ENCODE data around the gene SNX25. TPM values are rescaled to one million over a fixed set of nuclear protein-coding genes. Genes with fewer than 3 reads are reported as not detected.

SNX25 gene
- total and polyA plus RNA-seq, 2 donors (not counting 1 experiment from before 2014, with no cell fraction given), result 12.0 to 77.6 TPM

GRCh38 chr4:185344743-185345538 lies 135.5 kb downstream of the SNX25 start:
- Mint-ChIP-seq H3K27me3 (no peaks in the 10 kb centered on the region), H3K27ac (peak overlapping the region; percentile 74), H3K4me1 (peaks cover 52% of the 10 kb centered on the region), H3K4me3 (peak overlapping the region; percentile 54), H3K9me3 (ENCODE audit: insufficient read depth) (no peaks in the 10 kb centered on the region)
- H3K4me3 ChIP-seq (ENCODE audit: control extremely low read depth in 1 of 5, extremely low read depth in 1 of 5, insufficient read depth in 1 of 5, low read depth in 2 of 5, low read length in 4 of 5), result no peak overlapping the region
- intact Hi-C loops (cut with micrococcal nuclease), result loop anchor here (10.0 kb wide), 1 partner anchor 50 kb away; no protein-coding TSS in a partner anchor
- H3K27ac ChIP-seq (ENCODE audit: low read length in 2 of 2), result peak overlapping the region; percentile 20 to 67
- H3K79me2 ChIP-seq (ENCODE audit: control insufficient read depth, insufficient read depth, low read length), result peaks cover 4% of the 10 kb centered on the region
- peak overlapping the region; percentile 39 for H3K9ac ChIP-seq (ENCODE audit: low read length)
- H2AFZ ChIP-seq (ENCODE audit: insufficient read depth, low read depth, low read length, poor library complexity, severe bottlenecking), result no peak overlapping the region
- H3K9me3 ChIP-seq (ENCODE audit: control extremely low read depth in 1 of 3, control insufficient read depth in 2 of 3, insufficient read depth in 1 of 3, low read length in 2 of 3), result no peaks in the 10 kb centered on the region
- H3K36me3 ChIP-seq (replicated peaks in 1 of 2; ENCODE audit: control extremely low read depth in 1 of 2, control insufficient read depth in 1 of 2, extremely low read depth in 1 of 2, insufficient read depth in 2 of 2, low read length in 1 of 2), result peaks cover 2 to 35% of the 10 kb centered on the region in 2 experiments
- TF ChIP-seq CTCF (IDR thresholded peaks at IDR 0.05), result no peak
- TF ChIP-seq EZH2 (IDR thresholded peaks at IDR 0.05; ENCODE audit: borderline replicate concordance, insufficient read depth, low read depth, low read length, poor library complexity, severe bottlenecking), result no peak
- peaks cover 24 to 33% of the 10 kb centered on the region in 2 donors for H3K4me1 ChIP-seq (ENCODE audit: control insufficient read depth in 2 of 2, insufficient read depth in 2 of 2, low read length in 2 of 2)
- no peaks in the 10 kb centered on the region for H3K27me3 ChIP-seq (replicated peaks in 1 of 4; ENCODE audit: control extremely low read depth in 1 of 4, control insufficient read depth in 3 of 4, insufficient read depth in 4 of 4, low read length in 3 of 4)
- WGBS (ENCODE audit: insufficient coverage), result no CpG with 5 or more reads among the region's 6 CpGs
- ChIA-PET CTCF (no interaction called here), POLR2A (no interaction called here)
- DNase-seq, result peak; percentile 18
- no peak for ATAC-seq (ENCODE audit: low read depth)
- no peaks in the 10 kb centered on the region for H4K20me1 ChIP-seq (ENCODE audit: control insufficient read depth, insufficient read depth, low read length, poor library complexity, severe bottlenecking)
- peak overlapping the region; percentile 58 for H3K4me2 ChIP-seq (replicated peaks; ENCODE audit: low read depth, low read length, poor library complexity, severe bottlenecking)

GRCh38 chr4:185346975-185347601 lies 137.7 kb downstream of the SNX25 start:
- H3K36me3 ChIP-seq (replicated peaks in 1 of 2; ENCODE audit: control extremely low read depth in 1 of 2, control insufficient read depth in 1 of 2, extremely low read depth in 1 of 2, insufficient read depth in 2 of 2, low read length in 1 of 2), result peaks cover 2 to 28% of the 10 kb centered on the region in 2 experiments
- Mint-ChIP-seq H3K27me3 (no peaks in the 10 kb centered on the region), H3K4me1 (peaks cover 49% of the 10 kb centered on the region), H3K9me3 (ENCODE audit: insufficient read depth) (no peaks in the 10 kb centered on the region), H3K27ac (no peak overlapping the region), H3K4me3 (no peak overlapping the region)
- no peak overlapping the region for H3K9ac ChIP-seq (ENCODE audit: low read length)
- H3K4me1 ChIP-seq (ENCODE audit: control insufficient read depth in 2 of 2, insufficient read depth in 2 of 2, low read length in 2 of 2), result peaks cover 30 to 43% of the 10 kb centered on the region in 2 donors
- intact Hi-C loops (cut with micrococcal nuclease), result loop anchor here (10.0 kb wide), 1 partner anchor 52 kb away; no protein-coding TSS in a partner anchor
- no peak for ATAC-seq (ENCODE audit: low read depth)
- no peak for DNase-seq
- 97% methylated on average over 5 of the region's 14 CpGs for WGBS (ENCODE audit: insufficient coverage)
- no peak overlapping the region for H2AFZ ChIP-seq (ENCODE audit: insufficient read depth, low read depth, low read length, poor library complexity, severe bottlenecking)
- H3K4me3 ChIP-seq (ENCODE audit: control extremely low read depth in 1 of 5, extremely low read depth in 1 of 5, insufficient read depth in 1 of 5, low read depth in 2 of 5, low read length in 4 of 5), result no peak overlapping the region
- H4K20me1 ChIP-seq (ENCODE audit: control insufficient read depth, insufficient read depth, low read length, poor library complexity, severe bottlenecking), result no peaks in the 10 kb centered on the region
- POLR2A ChIA-PET, result no interaction called here
- CTCF ChIA-PET, result no interaction called here
- TF ChIP-seq CTCF (IDR thresholded peaks at IDR 0.05) (no peak), EZH2 (IDR thresholded peaks at IDR 0.05; ENCODE audit: borderline replicate concordance, insufficient read depth, low read depth, low read length, poor library complexity, severe bottlenecking) (no peak)
- no peaks in the 10 kb centered on the region for H3K9me3 ChIP-seq (ENCODE audit: control extremely low read depth in 1 of 3, control insufficient read depth in 2 of 3, insufficient read depth in 1 of 3, low read length in 2 of 3)
- no peaks in the 10 kb centered on the region for H3K27me3 ChIP-seq (replicated peaks in 1 of 4; ENCODE audit: control extremely low read depth in 1 of 4, control insufficient read depth in 3 of 4, insufficient read depth in 4 of 4, low read length in 3 of 4)
- H3K27ac ChIP-seq (ENCODE audit: low read length in 2 of 2), result no peak overlapping the region
- no peak overlapping the region for H3K4me2 ChIP-seq (replicated peaks; ENCODE audit: low read depth, low read length, poor library complexity, severe bottlenecking)
- H3K79me2 ChIP-seq (ENCODE audit: control insufficient read depth, insufficient read depth, low read length), result peaks cover 7% of the 10 kb centered on the region

Measured in B cell (primary cell).